GM10266 (cell line): ENCODE data around the gene FBXO24.

Experiments
- DNase-seq: peaks from one replicate; pipeline ENCODE4 v3.0.0; 2012; ENCODE audit errors: extremely low spot score
- TF ChIP-seq, protein P1 (sequence below): IDR thresholded peaks from 2 replicates; pipeline ENCODE4 v1.5.1; 2012; ENCODE audit warnings: mild to moderate bottlenecking, low read depth; ENCODE audit not compliant: control insufficient read depth, insufficient read depth; ENCODE audit errors: missing control alignments

Gene FBXO24

DNA sequence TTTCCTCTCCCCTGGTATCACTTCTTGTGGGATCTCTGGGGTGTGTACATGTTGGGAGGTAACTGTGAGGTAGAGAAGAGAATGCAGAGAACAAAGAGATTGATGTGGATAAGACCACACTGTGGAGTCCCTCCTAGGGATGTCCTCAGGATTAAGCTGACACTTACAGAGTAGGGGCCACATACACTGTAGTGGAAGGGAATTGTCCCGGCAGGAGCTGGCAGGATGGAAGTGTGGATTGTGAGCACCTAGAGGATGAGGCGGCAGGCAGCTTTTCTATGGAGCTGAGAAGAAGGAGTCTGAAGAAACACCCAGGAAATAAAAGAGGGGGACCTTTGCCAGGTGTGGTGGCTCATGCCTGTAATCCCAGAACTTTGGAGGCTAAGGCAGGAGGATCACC lies 33.6 kb upstream of the FBXO24 start:
- no peak for DNase-seq
- TF ChIP-seq, protein P1, sequence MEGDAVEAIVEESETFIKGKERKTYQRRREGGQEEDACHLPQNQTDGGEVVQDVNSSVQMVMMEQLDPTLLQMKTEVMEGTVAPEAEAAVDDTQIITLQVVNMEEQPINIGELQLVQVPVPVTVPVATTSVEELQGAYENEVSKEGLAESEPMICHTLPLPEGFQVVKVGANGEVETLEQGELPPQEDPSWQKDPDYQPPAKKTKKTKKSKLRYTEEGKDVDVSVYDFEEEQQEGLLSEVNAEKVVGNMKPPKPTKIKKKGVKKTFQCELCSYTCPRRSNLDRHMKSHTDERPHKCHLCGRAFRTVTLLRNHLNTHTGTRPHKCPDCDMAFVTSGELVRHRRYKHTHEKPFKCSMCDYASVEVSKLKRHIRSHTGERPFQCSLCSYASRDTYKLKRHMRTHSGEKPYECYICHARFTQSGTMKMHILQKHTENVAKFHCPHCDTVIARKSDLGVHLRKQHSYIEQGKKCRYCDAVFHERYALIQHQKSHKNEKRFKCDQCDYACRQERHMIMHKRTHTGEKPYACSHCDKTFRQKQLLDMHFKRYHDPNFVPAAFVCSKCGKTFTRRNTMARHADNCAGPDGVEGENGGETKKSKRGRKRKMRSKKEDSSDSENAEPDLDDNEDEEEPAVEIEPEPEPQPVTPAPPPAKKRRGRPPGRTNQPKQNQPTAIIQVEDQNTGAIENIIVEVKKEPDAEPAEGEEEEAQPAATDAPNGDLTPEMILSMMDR, result no peak

DNA sequence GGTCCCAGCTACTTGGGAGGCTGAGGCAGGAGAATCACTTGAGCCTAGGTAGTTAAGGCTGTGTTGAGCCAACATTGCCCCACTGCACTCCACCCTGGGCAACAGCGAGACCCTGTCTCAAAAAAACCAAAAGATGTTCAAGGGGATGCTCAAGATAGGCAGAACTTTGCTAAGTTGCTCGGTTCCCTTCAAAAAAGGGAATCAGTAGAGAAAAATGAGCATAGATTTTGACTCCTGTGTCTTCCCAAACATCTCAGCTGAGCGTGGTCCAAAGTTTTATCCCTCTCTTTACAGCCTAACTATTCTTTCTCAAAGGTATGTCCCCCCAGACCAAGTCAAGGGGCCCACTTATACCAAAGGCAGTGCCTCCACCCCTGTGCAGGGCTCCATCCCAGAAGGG lies 33.1 kb upstream of the FBXO24 start:
- TF ChIP-seq, protein P1, result no peak
- DNase-seq, result no peak

DNA sequence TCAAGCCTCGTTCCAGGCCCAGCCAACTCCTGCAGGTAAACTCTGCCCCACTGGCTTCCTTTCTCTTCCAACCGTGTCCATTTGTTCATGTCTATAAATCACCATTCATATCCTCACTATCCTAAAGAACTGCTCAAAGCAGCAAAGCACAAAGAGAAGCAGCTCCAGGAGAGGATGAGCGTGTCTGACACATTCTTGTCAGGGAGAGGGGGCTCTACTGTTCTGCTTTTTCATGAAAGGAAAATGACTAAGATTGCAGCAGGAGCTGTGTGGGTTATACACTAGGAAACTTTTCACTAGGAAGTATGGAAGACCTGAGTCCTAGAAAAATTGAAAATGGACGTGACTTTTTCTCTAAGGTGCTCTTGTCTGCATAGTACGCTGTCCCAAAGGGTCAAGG lies 30.4 kb upstream of the FBXO24 start:
- no peak for DNase-seq
- TF ChIP-seq, protein P1, result no peak

DNA sequence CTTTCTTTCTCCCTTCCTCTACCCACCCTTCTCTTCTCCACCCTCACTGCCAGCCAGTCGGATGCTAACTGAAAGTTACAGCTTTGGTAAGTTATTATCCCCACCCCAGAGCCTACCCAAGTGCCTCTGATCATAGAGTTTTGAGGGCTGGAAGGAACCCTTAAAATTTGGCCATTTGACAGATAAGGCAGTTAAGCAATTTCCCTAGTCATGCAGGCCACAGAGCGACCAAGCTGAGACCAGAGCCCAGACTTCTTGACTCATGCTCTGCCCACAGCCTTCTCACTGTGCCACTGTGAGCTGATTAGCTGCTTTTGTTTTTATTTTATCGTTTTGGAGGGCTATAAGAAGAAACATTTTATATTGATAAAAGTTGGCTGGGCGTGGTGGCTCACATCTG lies 29.6 kb upstream of the FBXO24 start:
- no peak for DNase-seq
- TF ChIP-seq, protein P1, result no peak

DNA sequence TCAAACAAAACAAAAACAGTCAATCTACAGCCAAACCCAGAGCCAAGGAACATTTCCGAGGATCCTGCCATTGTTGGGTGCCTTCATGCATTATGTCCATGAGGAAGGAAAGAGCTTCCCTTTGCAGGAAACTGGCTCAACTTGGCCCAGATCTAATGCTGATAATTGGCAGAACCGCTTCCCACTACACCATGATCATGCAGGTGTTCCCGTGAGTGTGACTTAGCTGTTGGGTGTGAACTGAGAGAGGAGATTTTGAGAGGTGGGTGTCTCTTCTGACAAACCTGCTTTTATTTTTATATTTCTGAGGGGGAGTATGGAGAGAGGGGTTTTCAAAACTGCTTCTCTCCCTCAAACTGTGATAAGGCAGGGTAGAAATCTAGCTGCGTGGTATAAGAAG lies 27.0 kb upstream of the FBXO24 start:
- no peak for DNase-seq

DNA sequence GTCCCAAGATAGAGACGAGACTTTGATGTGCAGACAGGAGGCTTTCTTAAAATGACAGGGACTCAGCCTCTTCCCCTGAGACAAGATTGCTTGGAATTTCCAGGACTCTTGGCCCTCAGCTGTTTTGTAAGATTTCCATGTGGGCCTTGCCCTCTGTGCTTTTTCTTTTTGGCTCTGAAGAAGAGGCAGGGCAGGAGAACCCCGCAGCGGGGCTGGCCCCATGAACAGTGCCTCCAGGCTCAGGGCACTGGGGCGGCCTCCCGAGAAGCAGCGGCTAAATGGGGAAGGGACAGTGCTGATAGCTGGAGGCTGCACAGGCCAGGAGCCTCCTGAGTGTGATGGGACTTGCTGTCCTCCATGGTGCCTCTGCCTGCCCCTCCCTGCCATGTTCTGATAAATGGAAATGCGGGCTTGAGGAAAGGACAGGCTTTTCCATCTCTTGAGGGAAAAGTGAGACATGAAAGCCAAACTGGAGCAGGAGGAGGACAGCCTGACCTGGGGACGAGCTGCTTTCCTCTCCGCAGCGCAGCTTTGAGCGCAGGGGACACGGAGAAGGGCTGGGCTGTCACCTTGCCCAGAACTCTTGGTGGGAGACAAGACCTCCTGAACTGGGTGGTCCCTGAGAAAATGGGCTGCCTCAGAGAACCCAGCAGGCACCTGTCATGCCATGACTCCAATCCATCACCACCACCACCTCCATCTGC lies 24.5 kb upstream of the FBXO24 start:
- TF ChIP-seq, protein P1, result no peak
- DNase-seq, result no peak

More for the DNA sequence above, 27.0 kb upstream of the FBXO24 start:
- TF ChIP-seq, protein P1, result no peak

DNA sequence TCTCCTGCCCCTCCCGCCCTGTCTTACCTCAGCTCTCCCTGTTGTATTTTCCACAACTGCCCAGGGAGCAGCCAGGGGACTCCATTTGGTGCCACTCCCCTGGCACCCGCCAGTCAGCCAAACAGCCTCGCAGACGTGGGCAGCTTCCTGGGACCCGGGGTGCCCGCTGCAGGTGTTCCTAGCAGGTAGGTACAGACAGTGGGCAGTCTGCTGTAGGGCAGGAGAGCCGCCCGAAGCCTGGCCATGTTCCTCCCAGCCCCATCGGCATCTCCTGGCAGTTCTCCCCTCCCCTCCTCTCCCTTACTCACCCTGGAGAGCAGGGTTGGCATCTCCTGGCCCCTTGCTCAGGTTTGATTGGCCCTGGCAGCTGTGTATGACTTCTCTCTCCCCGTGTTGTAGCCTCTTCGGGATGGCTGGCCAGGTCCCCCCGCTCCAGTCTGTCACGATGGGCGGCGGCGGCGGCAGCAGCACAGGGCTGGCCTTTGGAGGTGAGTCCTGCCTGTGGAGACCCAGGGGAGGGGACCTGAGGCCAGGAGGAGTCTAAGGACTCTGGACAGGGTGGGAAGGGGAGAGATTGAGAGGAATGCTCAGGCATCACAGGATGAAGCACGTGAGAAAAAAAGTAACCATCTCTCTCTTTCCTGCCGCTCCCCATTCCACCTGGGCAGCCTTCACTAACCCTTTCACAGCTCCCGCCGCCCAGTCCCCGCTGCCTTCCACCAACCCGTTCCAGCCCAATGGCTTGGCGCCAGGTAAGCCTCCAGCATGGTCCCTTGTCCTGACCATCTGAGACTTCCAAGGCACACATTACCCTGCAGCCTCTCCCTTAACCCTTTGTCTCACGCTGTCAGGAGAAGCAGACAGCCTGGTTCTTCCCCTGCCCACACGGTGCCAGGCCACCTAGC lies 23.7 kb upstream of the FBXO24 start:
- DNase-seq, result no peak
- TF ChIP-seq, protein P1, result no peak
